AG04450 (cell line): Measurements from ENCODE around the gene TEX13C. TPM values are rescaled to one million over a fixed set of nuclear protein-coding genes. Genes with fewer than 3 reads are reported as not detected.

Experiments used
- CTCF ChIA-PET: fragments of 300-600, 350-600 bp; formaldehyde crosslinking; extraction: SDS; loops from one replicate; lab custom pipeline; 2022; ENCODE audit warnings: antibody characterized with exemption, inconsistent platforms; lab: Charles Lee
- POLR2A ChIA-PET: fragments of 350-600 bp; formaldehyde crosslinking; extraction: SDS; loops from one replicate; lab custom pipeline; 2021; ENCODE audit warnings: antibody characterized with exemption, inconsistent platforms; lab: Yijun Ruan, JAX
- DNase-seq: peaks from one replicate; pipeline ENCODE4 v3.0.0-alpha.2; 2011; ENCODE audit warnings: low read depth, low spot score
- H3K27ac ChIP-seq: one replicate; pipeline ENCODE4 v1.5.1; 2012; ENCODE audit warnings: low read depth, low read length, control low read depth
- H3K27me3 ChIP-seq: one replicate; pipeline ENCODE4 v1.6.0; 2012; ENCODE audit warnings: low read length; ENCODE audit not compliant: control insufficient read depth, insufficient read depth
- H3K4me3 ChIP-seq: 2 replicates; pipeline ENCODE4 v1.5.1; 2011; ENCODE audit warnings: mild to moderate bottlenecking, low read depth, low read length, control low read depth
- H3K9me3 ChIP-seq: 2 replicates; pipeline ENCODE4 v1.5.1; 2012; ENCODE audit warnings: low read length; ENCODE audit not compliant: control insufficient read depth, insufficient read depth
- polyA minus RNA-seq: library from RNA; depleted of rRNA, polyadenylated mRNA; stranded (reverse); fragments of >200 nt; gene quantifications from 2 replicates; pipeline ENCODE4 v1.2.3, GENCODE V29; 2011; rRNA and poly(A)+ RNA removed
- polyA plus RNA-seq: library from polyadenylated mRNA; depleted of rRNA; stranded (reverse); fragments of >200 nt; gene quantifications from 2 replicates; pipeline ENCODE4 v1.2.3, GENCODE V29; 2011; rRNA removed
- TF ChIP-seq, protein P1 (sequence below): IDR thresholded peaks from 2 replicates; pipeline ENCODE4 v1.5.1; 2011; ENCODE audit warnings: low read depth, low read length, control low read depth, inconsistent platforms

Gene TEX13C
- polyA plus RNA-seq (not detected in 2 replicates), polyA minus RNA-seq (not detected in 2 replicates)

DNA sequence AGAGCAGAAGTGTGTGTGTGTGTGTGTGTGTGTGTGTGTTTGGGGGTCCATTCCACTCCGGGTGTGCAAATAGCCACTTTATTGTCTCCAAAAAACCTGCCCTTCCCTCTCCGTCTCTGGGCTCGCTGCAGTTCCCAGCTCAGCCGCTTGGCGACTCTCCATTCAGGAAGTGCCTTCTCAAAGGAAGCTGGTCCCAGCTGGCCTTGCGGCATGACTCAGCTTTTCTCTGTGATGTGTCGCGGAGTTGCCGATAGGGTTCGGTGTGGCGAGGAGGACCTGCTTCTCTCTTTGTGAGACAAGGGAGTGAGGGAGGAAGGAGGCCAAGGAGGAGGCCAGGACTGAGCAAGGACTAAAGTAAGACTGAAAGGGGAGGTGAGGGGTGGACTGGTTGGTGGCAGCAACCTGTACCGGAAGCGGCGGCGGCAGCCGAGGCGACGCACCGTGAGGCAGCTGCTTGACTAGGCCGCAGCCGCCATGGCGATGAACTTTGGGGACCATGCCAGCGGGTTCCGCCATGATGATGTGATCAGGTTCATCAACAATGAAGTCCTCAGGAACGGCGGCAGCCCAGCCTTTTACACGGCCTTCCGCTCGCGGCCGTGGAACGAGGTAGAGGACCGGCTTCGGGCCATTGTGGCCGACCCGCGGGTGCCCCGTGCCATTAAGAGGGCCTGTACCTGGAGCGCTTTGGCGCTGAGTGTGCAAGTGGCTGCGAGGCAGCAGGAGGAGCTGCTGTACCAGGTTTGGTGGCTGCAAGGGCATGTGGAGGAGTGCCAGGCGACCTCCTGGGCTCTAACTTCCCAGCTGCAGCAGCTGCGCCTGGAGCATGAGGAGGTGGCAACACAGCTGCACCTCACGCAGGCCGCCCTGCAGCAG, at the start of gene TEX13C:
Gene TEX13C (plus strand): TSS at position 226 of the 876 bp plus-strand sequence. CDS start 249 bp downstream, at position 475.
- TF ChIP-seq, protein P1, sequence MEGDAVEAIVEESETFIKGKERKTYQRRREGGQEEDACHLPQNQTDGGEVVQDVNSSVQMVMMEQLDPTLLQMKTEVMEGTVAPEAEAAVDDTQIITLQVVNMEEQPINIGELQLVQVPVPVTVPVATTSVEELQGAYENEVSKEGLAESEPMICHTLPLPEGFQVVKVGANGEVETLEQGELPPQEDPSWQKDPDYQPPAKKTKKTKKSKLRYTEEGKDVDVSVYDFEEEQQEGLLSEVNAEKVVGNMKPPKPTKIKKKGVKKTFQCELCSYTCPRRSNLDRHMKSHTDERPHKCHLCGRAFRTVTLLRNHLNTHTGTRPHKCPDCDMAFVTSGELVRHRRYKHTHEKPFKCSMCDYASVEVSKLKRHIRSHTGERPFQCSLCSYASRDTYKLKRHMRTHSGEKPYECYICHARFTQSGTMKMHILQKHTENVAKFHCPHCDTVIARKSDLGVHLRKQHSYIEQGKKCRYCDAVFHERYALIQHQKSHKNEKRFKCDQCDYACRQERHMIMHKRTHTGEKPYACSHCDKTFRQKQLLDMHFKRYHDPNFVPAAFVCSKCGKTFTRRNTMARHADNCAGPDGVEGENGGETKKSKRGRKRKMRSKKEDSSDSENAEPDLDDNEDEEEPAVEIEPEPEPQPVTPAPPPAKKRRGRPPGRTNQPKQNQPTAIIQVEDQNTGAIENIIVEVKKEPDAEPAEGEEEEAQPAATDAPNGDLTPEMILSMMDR: no peak
- CTCF ChIA-PET: no interaction called here
- peaks cover 15% of the 10 kb centered on the region; the same call in 1 of the 2 replicates for H3K9me3 ChIP-seq
- POLR2A ChIA-PET: no interaction called here
- no peaks in the 10 kb centered on the region for H3K27me3 ChIP-seq
- no peak within 1 kb of the TSS for H3K27ac ChIP-seq
- no peak for DNase-seq
- no peak within 1 kb of the TSS for H3K4me3 ChIP-seq

DNA sequence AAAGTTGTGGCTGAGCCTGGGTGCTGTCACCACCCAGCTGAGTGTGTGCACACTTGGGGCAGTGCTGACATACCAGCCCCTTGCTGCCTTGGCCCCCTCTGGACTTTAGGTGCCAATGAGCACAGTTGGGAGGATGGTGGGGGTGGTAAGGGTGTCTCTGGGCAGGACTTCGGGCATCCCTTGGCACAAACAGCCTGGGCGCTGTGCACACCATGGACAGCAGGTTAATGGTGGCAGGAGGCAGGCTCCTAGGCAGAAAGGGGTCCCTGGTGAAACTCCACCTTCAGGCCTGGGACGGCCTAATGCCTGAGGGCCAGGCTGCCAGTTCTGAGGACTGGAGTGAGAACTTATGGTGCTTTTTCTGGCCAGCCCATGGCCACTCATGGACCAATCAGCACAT, 32.4 kb upstream of the TEX13C start:
- Histone ChIP-seq H3K27me3 (no peaks in the 10 kb centered on the region), H3K9me3 (no peaks in the 10 kb centered on the region; the same call in 1 of the 2 replicates), H3K4me3 (no peak overlapping the region), H3K27ac (no peak overlapping the region)
- ChIA-PET CTCF (no interaction called here), POLR2A (no interaction called here)
- DNase-seq: no peak
- TF ChIP-seq, protein P1: no peak

DNA sequence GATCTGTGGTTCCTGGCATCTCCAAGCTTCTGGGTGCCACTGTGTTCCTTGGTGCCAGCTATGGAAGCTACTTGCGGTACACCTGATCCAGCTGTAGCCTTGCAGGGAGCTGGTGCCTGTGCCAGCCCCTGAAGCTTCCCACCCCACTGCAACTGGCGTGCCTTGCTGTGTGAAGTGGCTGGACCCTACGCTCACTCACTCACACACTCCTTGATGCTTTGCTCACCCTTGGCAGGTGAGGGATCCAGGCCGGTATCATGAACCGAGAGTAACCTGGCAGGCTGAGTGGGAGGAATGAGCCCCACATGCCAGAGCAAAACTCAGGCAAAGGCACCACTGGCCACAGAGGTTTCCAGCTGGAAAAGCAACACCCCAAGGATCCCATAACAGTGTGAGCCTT, 31.3 kb upstream of the TEX13C start:
- H3K27ac ChIP-seq: no peak overlapping the region
- ChIA-PET CTCF (no interaction called here), POLR2A (no interaction called here)
- no peak for DNase-seq
- H3K9me3 ChIP-seq: no peaks in the 10 kb centered on the region; the same call in 1 of the 2 replicates
- no peak overlapping the region for H3K4me3 ChIP-seq
- H3K27me3 ChIP-seq: no peaks in the 10 kb centered on the region
- TF ChIP-seq, protein P1: no peak

DNA sequence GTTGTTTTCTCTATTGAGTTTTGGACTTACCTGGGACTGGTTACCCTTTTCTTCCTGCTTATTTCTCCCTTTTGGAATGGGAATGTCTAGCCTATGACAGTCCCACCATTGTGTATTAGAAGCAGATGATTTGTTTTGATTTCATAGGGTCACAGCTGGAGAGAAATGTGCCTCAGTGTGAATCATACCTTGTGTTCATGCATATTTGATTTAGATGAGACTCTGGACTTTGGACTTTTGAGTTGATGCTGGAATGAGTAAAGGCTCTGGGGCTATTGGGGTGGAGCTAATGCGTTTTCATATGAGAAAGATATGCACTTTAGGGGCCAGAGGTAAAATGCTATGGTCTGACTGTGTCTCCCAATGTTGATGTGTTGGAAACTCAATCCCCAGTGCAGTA, 30.5 kb upstream of the TEX13C start:
- DNase-seq: no peak
- ChIA-PET POLR2A (no interaction called here), CTCF (no interaction called here)
- no peaks in the 10 kb centered on the region; the same call in 1 of the 2 replicates for H3K9me3 ChIP-seq
- no peak overlapping the region for H3K4me3 ChIP-seq
- no peaks in the 10 kb centered on the region for H3K27me3 ChIP-seq
- TF ChIP-seq, protein P1: no peak
- peak overlapping the region; percentile 11 for H3K27ac ChIP-seq

DNA sequence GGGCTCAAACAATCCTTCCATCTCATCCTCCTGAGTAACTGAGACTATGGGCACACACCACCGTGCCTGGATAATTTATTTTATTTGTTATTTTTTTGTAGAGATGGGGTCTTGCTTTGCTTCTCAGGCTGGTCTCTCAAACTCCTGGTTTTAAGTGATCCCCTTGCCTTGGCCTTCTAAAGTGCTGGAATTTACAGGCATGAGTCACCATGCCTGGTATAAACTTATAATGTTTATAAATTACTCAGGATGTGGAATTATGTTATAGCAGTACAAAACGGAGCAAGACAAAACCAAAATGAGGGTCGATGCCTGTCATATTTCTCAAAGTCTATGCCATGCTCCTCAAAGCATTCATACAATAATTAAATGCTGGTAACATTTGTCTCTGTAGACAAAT, 29.8 kb upstream of the TEX13C start:
- no peaks in the 10 kb centered on the region for H3K27me3 ChIP-seq
- ChIA-PET POLR2A (no interaction called here), CTCF (no interaction called here)
- no peaks in the 10 kb centered on the region; the same call in 1 of the 2 replicates for H3K9me3 ChIP-seq
- H3K4me3 ChIP-seq: no peak overlapping the region
- DNase-seq: no peak
- no peak overlapping the region for H3K27ac ChIP-seq
- TF ChIP-seq, protein P1: no peak
